Stimulated activated CD4-positive, alpha-beta T cell treated with anti-CD3 and anti-CD28 coated beads, Interleukin-12 subunit alpha, Interleukin-12 subunit beta, amount 100 ng/mL, for 48 hours (primary cell): Measurements from ENCODE around the gene CNTN2.

Source experiments
- DNase-seq, 3 donors: peaks; one replicate each; pipeline ENCODE4 v3.0.0-alpha.2; 2020; ENCODE audit warnings: low read depth in 2 of 3, low spot score in 1 of 3

CNTN2 gene, protein sequence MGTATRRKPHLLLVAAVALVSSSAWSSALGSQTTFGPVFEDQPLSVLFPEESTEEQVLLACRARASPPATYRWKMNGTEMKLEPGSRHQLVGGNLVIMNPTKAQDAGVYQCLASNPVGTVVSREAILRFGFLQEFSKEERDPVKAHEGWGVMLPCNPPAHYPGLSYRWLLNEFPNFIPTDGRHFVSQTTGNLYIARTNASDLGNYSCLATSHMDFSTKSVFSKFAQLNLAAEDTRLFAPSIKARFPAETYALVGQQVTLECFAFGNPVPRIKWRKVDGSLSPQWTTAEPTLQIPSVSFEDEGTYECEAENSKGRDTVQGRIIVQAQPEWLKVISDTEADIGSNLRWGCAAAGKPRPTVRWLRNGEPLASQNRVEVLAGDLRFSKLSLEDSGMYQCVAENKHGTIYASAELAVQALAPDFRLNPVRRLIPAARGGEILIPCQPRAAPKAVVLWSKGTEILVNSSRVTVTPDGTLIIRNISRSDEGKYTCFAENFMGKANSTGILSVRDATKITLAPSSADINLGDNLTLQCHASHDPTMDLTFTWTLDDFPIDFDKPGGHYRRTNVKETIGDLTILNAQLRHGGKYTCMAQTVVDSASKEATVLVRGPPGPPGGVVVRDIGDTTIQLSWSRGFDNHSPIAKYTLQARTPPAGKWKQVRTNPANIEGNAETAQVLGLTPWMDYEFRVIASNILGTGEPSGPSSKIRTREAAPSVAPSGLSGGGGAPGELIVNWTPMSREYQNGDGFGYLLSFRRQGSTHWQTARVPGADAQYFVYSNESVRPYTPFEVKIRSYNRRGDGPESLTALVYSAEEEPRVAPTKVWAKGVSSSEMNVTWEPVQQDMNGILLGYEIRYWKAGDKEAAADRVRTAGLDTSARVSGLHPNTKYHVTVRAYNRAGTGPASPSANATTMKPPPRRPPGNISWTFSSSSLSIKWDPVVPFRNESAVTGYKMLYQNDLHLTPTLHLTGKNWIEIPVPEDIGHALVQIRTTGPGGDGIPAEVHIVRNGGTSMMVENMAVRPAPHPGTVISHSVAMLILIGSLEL

DNA sequence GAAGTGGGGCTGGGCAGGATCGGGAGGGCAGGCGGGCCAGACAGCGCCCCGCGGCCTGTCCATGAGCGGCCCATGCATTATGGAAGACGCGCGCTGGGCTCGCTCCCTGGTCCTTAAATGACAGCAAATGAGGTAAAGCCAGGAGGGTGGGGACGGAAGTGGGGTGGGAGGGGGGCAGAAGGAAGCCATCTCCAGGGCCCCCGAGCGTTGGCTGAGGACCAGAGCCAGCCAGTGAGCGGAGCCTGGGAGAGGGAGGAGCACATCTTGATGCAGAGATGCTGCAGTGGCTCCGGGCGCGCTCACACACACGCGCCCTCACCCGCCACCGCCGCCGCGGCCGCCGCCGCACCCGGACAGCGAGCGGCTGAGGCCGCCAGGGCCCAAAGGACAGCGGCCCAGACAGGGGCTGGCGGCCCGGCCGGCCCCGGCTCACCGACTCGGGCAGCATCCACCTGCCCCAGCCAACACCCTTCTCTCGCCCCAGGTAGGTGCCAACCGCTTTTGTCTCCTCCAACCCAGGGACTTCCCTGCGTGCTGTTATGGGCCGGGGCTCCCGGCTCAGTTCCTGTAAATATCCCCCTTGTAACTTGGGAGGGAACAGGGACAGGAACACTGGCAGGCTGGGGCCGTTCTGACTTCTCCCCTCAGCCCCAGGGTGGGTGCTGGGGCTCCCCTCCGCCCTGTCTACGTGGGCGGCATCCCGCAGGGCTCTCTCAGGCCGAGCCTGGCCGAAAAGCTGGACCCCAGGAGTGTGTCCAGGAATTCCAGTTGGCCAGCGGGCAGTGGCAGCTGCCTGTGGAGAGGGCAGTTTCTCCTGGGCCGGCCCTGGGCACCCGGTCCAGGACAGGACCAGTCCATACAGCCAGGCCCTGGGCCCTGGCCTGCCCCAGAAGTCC lies at the start of gene CNTN2:
CNTN2 (plus strand) TSS at position 302 of the 896 bp plus-strand sequence. CDS start 9,974 bp downstream, outside the sequence.
- DNase-seq = no peak

DNA sequence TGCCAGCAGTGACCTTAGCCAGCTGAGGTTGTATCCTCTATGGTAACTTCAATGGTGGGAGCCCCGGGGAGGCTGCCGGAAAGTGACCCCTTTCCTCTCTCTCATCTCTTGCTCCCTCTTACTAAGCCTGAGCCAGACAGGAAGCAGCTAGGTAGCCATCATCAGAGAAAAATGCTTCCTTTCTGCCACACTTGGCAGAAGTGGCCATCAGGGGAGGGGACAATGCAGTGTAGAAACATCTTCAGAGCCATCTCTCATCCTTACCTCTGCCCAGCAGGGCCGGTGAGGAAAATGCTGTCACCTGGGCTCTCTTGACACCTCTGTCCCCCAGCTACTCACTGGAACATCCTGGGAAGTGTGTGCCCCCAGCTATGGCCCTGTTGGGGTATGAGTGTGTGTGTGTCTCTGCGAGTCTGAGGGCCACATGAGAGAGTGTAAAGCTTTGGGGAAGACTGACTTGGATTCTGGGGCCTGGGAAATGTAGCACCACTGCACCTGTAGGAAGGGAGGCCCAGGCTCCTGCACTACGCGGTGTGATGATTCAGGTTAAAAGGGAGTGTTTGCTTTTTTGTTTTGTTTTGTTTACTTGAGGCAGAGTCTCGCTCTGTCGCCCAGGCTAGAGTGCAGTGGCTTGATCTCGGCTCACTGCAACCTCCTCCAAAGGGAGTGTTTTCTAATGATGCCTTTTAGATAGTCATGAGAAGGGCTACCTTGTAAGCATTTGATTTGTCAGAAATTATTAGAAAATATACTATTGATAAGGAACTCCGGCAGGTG lies 48.7 kb upstream of the CNTN2 start:
- DNase-seq = no peak

DNA sequence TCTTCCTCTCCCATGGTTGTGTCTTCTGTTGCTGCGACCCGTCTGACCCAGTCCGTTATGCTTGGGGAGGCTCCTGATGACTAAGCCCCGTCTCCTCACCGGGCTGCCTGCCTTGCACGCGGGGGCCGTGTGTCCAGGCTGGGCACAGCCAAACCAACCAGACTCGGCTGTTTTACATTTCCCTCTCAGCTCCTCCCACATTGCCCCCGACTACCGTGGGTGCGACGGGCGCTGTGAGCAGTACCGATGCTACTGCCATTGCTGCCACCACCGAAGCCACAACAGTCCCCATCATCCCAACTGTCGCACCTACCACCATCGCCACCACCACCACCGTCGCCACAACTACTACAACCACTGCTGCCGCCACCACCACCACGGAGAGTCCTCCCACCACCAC lies 46.0 kb upstream of the CNTN2 start:
- no peak for DNase-seq

DNA sequence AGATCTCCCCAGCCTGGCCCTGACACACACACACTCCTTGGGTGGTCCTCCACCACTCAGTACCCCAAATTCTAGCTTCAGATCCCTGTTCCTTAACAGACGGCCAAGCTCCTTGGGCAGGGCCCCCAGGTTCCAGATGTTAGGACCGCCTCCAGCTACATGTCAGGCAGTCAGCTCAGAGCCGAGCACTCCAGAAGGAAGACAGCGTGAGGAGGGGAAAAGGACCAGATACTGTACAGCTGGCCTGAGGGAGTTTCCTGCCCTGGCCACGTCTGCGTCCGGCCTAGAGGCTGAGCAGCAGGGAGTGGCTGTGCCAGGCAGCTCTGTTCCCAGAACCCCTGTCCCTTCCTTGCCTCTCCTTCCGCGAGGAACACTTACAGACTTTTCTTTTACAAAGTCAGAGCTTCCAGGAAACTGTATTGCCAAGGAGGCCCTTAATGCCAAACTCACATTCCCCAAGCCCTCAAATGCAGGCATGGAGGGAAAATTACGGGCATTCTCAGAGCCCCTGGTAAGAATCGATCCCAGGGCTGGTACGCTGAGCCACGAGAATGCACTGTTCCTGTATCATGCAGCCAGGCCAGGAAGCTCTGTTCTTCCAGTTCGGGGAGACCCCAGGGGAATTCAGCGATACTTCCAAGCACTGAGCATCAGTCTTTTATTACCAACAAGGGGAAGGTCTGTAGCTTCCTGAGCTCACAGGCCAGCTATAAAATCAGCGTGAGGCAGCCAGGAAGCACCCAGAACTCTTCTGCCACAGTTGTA lies 45.2 kb upstream of the CNTN2 start:
- no peak for DNase-seq

DNA sequence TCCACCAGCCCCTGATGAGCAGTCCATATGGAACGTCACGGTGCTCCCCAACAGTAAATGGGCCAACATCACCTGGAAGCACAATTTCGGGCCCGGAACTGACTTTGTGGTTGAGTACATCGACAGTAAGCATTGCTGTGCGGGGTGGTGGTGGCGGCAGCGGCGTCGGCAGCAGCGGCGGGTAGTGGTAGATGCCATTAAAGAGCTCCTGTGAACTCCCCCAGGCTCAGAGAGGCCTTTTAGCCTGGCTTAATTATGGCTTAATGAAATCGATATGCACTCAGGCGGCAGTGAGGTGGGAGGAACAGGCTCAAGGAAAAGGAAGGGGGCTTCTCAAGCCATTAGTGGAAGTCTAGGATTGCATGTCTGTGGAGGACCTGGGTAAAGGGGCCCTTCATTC lies 41.9 kb upstream of the CNTN2 start:
- DNase-seq = no peak

DNA sequence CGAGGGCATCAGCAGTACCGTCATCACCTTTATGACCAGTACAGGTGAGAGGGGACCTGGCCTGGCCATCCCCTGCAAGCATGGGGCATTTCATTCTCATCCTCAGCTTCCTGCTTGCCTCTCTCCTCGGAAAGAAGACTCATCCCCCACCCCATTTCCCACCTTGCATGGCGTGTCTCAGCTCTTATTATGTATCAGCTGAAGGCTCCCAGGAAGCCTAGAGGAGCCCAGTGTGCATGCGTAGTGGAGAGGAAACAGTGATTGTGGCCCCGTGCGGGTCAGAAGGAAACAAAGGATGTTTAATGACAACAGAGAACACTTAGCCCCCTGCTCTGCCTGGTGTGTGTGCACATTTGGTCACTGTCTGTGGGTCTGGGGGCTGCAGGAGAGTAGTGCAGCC lies 40.3 kb upstream of the CNTN2 start:
- no peak for DNase-seq

DNA sequence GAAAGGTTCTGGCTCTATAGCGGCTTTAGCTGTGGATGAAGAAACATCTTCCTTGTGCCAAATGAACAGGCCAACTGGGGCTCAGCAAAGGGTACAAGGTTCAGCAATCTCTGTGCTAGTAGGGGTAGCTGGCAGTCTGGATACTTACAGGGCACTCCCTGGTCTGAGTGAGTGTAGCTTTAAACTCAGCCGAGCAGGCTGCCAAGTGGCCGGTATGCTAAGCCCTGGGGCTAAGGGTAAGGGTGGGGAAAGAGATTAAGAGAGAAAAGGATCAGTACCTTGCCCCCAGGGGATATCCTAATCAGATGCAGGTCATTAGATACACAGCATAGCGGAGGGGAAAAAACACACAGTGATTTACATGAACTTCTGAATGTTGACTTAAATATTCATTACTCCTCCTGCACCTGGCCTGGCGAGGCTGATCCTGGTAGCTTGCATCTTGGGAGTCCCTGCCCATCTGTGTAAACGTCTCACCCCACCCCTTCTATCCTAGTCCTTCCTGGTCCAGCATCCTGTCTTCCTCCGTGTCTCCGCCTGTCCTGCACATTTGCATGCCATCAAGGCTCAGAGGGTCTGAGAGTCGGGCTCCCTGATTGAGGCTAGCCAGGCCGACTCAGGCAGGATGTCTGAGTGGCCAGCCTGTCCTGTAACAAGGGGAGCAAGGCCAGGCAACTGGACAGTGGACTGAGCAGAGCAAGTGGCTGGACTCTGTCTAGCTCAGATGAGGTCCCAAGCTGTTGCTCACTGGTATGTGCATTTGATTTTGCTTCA lies 39.5 kb upstream of the CNTN2 start:
- DNase-seq = no peak

DNA sequence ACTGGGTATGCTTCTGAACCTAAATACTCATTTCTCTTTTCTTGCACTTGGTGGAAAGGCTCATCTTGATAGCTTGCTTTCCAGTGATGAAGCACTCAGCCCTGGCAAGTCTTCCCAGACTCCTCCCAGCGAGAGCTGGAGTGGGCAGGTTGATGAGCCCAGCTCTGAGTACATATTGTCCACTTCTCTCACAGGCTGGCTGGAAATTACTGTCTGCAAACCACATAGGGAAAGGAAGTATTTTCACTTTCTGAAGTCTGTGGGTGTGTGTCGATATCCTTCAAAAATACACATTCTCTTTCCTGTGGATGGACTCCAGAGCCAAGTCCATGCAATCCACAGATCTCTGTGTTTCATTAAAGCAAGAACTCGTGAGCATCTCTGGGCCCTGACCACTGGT lies 38.7 kb upstream of the CNTN2 start:
- no peak for DNase-seq

DNA sequence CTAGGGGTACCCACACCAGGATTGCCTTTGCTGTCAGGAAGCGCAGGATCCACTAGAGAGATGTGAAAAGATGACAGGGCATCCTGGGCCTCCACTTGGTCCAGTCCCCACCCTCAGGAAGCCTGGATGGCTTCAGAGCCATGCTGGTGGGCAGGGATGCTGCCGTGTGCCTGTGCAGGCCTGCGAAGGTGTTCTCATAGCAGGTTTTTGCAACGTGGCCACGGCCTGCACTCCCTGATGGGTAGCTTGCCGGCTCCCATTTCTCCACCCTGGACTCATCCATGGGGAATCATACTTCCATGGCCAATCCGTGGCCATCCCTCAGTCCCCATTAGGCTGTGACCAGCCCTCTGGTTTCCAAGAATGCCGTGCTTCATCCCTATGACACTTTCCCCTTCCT lies 34.1 kb upstream of the CNTN2 start:
- DNase-seq = no peak

DNA sequence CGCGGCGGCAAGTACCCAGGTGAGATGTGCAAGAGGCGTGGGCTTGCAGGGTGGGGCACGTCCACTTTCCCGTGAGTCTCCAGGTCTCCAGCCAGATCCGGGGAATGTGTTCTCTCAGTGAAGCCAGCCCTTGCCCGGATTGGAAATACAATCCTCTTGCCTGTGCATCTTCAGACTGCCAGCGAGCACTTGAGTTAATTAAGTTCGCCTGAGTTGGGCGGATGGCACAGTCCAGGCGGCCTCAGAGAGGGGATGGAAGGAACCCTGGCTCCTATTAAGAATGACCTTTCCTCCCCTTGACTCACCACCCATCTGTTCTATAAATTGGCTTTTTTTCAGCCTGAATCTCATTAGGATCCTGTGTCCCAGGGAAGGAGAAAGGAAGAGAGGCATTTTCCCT lies 33.3 kb upstream of the CNTN2 start:
- DNase-seq = no peak

DNA sequence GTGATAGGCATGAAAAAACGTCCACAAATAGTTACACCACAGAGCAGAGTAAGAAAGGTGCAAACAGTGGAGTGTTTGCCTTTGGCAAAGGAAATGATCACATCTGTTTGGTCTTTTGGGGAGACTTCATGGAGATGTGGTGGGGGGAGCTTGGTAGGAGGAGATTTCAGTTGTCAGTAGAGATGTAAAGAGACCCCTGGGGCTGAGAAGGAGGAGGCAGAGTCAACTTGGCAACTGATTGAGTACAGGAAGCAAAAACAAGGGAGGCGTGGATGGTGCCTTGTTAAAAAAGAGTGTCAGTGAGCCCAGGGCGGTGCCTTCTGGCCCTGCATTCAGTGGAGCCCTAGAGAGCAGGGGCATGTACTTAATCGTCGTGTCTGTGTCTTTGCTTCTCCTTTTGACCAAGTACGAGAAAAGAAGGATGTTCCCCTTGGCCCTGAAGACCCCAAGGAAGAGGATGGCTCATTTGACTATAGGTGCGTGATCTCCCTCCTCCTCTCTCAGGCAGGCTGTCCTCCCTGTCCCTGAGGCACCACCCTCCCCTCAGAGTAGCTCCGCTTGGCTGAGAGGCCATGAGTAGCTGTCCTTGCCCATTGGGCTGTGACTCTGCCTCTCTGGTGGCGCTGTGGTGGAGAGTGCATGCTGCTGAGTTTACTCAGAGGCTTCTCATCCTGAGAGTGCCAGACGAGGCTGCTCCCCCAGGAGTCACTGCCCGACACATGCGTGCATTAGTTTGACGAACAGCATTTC lies 30.4 kb upstream of the CNTN2 start:
- no peak for DNase-seq

DNA sequence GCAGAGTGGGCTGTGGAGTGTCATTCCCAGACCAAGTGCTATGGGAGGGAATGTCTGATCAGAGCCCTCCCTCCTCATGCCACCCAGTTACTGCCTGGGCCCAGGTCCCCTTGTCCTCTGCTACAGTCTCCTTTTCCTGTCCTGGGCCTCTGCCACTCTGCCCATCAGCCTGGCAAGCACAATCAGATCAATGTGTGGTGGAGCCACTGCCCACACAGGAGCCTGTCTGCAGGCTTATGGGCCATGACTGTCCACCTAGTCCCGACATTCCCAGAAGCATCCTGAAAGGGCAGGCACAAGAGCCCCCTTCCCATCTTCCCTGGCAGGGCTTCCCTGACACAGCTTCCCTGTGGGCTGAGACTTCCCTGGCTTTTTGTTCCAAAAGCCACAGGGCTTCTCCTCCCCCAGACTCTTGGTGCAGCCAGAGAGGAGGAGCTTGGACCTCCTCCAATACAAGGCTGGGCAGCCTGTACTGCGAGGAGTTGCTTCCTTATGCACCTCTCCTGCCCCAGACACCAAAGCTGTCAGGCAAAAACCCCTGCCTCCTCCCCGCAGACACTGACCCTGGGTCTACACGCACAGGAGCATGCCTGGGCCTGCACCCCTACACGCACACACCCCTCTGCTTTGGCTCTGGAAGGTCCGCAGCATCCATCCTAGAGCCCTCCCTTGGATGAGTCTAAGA lies 29.2 kb upstream of the CNTN2 start:
- DNase-seq = no peak

DNA sequence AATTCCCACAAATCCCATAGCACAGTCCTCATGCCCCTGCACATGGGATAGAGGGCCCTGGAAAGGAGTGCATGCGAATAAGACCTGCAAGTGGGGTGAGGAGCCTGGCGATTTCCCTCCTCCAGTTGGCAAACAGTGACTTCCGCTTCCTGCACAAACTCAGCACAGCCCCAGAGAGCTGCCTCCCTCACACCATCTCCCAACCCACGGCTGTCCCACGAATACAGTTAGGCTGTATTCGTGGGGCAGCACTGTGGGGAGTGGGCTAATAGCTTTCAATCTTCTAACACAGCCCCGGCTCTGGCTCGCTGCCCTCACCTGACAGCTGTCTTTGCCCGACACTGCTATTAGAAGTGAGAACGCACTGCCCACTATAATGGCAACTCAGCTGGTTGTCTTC lies 28.2 kb upstream of the CNTN2 start:
- no peak for DNase-seq

DNA sequence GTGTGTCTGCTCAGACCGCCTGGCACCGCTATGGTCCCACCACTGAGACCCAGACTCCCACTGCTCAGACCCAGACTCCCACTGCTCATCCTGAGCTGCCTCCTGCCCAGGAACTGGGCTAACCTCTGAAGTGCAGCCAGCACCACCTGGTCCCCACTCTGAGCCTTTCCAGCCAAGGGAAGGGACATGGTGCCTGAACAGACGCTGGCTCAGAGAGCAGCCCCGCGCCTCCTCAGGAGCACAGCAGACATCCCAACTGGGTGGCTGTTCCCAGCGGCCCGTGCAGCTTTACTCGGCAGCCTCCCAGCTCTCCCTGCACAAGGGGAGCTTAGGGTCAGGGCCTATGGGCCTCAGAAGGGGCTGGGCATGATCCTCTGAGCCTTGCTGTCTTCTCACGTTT lies 27.8 kb upstream of the CNTN2 start:
- no peak for DNase-seq

DNA sequence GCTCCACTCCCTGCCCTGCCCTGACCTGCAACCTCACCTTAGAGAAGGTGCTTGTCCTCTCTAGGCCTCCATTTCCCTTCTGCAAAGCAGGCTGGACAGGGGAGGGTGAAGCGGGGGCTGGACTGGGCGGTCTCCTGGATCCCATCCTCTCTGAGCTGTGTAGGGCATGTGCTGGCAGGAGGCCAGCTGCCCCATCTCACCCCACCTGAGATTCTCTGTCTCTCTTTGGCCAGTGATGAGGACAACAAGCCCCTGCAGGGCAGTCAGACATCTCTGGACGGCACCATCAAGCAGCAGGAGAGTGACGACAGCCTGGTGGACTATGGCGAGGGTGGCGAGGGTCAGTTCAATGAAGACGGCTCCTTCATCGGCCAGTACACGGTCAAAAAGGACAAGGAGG lies 26.9 kb upstream of the CNTN2 start:
- DNase-seq = no peak

DNA sequence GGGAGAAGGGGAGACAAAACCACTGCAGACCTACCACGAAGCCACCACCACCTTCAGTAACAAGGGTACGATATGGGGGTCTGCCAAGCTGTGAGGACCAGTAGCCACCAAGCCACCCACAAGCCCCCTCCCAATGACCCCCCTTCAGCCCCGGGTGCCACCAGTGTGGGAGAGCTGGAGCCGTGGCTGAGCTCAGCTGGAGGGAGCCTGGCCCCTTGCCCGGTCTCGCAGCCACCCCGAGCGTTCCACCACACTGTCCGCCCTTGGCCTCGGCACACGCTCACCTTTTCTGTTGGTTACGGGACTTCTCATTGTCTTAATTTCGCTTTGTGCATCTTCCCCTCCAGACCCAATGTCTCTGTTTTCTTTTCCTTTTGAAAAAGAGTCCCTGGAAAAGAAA lies 26.4 kb upstream of the CNTN2 start:
- DNase-seq = no peak

DNA sequence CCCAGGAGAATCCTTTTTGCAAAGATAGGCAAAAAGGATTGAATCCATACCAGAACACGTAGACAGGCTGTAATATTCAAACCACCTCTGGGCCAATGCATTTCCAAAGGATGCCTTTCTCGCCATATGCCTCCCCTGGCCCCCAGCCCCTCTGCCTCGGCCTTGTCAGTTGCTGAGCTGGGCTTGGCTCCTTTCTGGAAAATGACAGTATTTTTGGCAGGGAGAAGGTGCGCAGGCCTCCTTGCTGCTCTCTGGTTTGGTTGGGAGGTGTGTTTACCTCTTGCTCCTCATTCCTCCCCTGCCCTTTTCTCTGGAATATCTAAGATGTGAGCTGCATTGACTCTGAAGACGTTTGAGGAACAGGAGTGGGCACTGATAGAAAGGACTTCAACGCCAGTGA lies 26.0 kb upstream of the CNTN2 start:
- no peak for DNase-seq
